HG02763 (cell line): ENCODE results near the gene GBE1.

Experiments used
- ATAC-seq: cut with Tn5 transposase; IDR thresholded peaks from one replicate; pipeline ENCODE4 v1.9.1; 2021; ENCODE audit warnings: mild to moderate bottlenecking, moderate library complexity; ENCODE audit not compliant: unreplicated experiment

GBE1 gene

DNA sequence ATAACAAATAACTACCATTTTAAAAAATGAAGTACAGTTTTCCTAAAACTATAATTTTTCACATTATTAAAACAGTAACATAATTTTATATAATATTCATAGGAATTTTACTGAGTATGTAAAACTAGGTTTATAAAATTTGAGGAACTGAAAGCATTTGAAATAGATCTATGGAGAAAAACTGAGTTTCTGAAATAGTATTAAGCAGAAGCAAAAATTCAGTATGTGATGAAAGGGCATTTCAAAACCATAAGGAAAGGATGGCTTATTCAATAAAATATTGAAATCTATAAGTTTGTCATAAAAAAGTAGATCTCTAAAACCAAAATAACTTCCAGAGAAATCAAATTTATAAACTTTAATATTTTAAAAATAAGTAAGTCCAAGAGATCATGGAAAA is 53.4 kb downstream of the GBE1 start:
- ATAC-seq = no peak

DNA sequence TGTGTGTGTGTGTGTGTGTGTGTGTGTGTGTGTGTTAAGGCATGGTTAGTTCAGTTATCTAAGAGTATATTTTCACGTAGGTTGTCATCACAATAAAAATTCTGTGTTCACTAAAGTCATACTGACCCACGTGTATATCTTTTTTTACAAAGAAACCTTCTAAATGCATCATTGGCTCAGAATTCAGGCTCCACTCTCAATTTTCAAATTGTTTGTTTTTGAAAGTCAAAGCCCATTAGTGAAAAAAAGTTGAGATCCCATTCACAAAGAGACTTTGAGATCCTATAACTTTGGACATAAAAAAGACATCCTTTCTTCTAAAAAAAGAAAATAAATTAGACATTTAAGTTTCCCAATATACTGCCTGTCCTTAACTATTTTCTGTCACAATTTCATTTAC is 59.3 kb downstream of the GBE1 start:
- ATAC-seq = no peak

DNA sequence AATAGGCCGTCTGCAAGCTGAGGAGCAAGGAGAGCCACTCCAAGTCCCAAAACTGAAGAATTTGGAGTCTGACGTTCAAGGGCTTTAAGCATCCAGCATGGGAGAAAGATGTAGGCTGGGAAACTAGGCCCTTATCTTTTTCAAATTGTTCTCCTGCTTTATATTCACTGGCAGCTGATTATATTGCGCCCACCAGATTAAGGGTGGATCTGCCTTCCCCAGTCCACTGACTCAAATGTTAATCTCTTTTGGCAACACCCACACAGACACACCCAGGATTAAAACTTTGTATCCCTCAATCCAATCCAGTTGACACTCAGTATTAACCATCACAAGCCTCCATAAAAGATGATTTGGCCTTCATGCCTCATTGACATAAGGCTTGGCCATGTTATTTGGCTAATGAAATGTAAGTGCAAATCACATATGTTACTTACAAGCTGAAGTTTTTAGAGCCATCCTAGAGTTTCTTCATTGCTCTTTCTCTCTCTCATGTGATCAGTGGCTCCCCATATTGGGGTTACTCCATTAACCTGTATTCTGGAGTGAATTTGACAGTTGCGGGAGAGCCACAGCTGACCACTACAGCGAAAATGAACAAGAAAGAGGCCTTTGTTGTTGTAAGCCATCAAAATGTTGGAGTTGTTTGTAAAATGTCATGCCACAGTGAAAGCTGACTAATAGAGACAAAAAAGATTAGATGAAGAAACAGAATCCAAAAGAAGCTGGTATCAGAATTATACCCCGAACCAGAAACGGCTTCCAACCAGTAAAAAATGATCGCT is 61.7 kb downstream of the GBE1 start:
- ATAC-seq = no peak

DNA sequence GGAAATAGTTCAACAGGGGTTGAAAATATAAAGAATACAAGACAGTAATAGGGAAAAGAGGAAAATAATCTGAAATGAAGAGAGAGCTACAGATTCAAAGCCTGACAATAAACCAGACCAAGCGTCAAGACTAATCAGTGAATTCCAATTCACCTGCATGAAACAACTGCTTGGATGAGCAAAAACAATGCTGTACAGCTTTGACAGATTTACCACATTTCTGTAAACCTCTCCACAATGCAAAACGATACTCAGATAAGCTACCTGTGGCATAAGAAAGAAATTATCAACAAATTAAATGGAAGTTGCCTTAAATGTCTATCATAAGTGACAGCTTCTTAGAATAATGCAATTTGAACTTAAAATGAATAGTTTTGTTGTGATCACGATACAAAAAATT is 65.4 kb downstream of the GBE1 start:
- no peak for ATAC-seq

DNA sequence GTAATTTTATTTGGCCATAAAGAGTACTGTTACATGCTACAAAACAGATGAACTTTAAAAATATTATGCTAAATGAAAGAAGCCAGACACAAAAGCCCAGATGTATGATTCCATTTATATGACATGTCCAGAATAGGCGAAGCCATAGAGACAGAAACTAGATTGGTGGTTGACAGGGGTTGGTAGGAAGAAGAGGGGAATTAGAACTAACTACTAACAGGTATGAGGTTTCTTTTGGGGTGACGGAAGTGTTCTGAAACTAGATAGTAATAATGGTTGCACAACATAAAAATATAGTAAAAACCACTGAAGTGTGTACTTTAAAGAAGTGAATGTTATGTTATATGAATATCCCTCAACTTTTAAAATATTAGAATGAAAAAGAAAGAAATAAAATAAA is 66.1 kb downstream of the GBE1 start:
- no peak for ATAC-seq

DNA sequence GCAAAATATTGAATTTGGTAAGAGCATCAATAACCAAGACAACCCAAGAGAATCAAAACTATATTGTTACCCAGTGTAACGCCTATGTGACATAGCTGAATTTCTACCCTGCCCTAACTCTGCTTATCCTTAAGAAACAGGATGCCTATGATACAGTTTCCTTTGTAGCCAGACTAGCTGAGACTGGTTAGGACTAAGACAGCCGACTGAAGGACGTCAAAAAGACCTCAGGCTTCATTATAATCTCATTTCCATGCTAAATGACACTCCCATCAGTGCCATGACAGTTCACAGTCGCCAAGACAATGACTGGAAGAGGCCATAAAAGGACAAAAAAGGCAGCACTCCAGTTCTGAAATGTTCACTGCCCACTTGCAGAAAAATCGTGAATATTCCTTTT is 66.8 kb downstream of the GBE1 start:
- ATAC-seq = no peak

DNA sequence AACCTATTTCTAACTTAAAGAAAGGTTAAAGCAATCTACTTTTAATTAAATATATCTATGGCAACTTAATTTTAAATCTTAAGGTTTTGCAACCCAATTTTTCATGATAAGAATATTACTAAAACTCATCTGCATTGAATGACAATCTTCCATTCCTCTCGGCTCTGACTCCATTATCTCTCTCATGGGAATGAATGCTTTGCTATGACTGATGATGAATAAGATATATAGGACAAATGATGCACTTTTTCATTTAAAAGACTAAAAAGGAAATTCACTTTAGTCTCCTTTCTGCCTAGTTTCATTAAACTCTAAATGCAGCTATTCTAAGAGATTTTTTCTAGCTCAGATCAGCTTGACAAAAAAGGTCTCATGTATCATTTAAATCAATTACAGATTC is 68.7 kb downstream of the GBE1 start:
- no peak for ATAC-seq

DNA sequence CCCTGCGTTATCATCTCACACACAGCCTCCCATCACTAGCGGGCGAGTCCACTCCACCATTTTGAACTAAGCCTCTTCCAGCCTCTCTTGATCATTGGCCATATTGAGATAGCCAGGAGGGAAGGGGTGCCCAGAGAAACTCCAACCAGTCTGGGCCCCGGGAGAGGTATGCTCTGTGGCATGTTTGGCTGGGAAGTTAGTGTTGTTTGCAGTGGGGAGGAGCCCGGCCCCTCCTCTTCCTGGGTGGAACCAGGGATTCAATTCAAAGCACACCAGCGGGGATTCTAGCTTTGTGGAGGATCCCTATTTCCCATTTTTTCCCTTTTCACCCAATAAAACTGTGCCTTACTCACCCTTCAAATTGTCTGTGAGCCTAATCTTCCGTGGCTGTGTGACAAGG is 71.8 kb downstream of the GBE1 start:
- ATAC-seq = no peak

DNA sequence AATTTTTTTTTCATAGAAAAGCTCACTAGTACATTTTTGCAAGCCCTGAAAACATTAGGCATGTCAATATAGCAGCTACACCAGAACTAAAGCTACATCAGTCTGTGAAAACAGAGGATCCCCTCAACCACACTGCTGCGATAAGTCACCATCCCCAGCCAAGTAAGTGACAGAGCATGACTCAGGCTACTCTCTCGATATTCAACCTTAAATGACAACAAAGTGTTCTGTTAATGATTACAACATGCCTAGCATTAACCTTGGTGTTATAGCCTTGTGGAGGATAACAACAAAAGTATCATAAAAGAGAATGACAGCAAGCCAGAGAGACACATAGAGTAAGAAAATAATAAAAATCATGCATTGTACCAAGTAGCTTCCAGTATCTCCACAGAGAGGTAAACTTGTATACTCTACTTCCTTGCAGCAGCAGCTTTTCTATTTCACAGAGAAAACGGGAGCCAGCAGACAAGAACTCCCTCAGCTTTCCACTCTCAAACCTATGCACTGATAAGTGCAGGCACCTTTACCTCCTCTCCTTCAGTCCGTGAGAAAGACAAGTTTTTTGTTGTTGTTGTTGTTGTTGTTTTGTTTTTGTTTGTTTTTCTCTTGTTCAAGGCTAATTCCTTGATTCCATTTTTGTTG is 76.6 kb downstream of the GBE1 start:
- no peak for ATAC-seq

DNA sequence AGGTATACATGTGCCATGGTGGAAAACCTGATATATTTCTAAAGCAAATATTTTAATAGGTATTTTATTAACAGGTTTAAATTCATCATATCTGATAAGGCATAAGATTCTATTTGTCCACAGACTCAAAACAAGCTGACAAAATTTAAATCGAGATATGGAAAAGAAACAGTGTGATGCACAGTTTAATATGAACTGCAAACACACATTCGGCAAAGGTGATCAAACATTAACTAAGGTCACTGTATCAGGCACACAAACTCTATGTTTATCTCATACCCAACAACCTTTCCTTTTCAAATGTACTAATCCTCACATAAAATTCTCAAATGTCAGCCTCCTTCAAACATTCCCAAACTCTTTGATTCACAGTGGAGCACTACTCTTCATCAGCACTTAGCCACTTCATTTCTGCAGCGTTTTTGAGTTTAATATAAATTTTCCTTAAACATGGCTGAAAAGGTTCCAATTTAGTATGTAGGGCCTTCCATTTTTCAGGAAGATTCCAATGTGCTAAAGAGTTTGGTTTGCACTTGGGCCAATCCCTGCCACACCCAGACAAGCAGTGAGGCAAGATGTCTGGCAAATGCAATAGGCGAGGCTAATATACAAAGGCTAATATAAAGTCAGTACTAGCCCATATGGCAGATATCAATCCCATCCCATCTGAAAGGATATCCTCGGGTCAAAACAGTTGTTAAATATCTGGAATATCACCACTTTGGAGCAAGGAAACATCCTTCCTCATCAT is 84.6 kb downstream of the GBE1 start:
- no peak for ATAC-seq

- ATAC-seq = no peak
Observed at GRCh38 chr3:81674690-81675089, 86.8 kb downstream of the GBE1 start.

GRCh38 chr3:81668283-81668682 is 93.2 kb downstream of the GBE1 start:
- ATAC-seq = no peak

DNA sequence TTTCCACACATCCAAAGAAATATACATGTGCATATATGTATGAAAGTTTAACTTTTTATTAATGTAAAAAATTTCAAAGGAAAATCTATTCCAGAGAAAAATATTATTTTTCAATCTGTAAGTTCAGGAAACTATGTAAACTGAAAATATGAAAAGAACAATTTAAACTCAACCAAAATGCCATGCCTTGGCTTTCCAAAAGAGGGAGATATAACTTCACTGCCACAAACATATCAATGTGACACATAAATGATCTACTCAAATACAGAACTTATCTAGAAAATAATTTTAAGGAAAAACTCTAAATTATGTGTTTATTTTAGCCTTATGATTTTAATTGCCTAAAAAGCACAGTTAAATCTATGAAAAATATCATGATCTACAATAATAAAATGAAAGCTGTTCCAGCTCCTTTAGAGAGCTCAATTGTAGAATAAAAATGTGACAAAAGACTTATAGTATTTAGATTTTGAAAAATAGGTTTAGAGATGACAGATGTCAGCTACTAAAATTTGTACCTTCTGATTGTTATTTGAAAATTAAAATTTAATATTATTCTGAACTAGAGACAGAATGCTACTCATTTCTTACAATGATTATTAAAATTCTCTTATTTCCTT is 94.8 kb downstream of the GBE1 start:
- no peak for ATAC-seq

- ATAC-seq = no peak
Observed at GRCh38 chr3:81663114-81663513, 98.3 kb downstream of the GBE1 start.

GRCh38 chr3:81660036-81660435 is 101.4 kb downstream of the GBE1 start:
- no peak for ATAC-seq

DNA sequence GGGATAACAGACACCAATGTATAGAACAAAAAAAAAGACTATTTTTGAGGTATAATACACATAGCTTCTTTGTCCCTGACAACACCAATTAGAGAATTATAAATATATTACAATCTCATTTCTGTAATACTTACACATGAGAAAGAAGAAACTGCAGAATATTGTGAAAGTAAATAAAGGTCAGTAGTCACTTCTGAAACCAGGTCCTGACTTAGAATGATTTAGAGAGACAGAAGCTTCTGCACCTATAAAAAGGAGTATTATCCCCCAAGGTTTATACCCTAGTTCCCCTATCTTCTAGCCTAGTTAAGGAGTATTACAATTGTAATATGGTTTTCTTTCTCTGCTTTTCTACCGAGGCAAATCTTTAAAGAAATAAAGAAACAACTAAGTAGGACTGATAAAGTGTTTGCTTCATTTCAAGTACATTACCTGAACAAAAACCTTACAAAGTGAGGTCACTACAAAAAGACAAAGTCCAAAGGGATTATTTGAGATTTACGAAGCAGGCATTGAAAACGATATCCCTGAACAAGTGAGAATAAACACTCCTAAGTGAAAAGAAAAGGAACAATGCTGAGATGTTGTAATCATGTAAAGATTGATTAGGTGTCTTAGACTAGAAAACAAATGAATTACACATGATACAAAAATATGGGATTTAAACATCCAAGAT is 103.0 kb downstream of the GBE1 start:
- ATAC-seq = no peak

GRCh38 chr3:81651139-81651538 is 110.3 kb downstream of the GBE1 start:
- no peak for ATAC-seq

- ATAC-seq = no peak
Observed at GRCh38 chr3:81650187-81650586, 111.3 kb downstream of the GBE1 start.

DNA sequence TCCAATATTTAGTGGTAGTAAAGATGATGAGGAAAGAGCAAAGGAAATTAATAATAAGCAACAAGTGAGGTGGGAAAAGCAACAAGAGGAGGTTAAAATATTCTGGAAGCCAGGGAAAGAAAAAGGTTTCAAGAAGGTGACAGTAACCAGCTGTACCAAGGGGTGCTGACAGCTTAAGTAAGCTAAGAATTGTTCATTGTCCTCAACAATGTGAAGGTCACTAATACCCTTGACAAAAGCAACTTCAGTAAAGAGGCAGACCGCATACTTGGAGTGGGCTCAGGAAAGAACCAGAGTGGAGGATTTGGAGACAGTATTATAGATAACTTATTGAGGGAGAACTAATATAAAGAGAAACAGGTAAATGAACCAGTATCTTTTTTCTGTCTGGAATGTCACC is 116.2 kb downstream of the GBE1 start:
- ATAC-seq = no peak

DNA sequence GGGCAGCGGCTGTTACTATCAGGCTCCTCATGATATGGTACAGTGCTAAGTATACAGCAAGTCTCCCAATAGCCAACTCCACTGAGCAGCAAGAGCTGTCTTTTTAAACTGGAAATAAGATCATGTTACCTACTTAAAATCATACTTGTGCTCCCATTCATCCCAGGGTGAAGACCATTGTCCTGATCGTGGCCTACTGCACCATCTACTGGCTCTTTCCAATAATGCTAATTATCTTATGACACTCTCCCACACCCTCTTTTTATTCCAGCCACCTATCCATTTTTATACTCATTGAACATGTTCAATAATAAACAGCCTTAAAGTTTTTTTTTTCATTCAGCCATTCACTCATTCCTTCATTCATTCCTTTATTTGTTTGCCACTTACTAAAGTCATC is 117.7 kb downstream of the GBE1 start:
- no peak for ATAC-seq

- no peak for ATAC-seq
Observed at GRCh38 chr3:81638480-81638879, 123.0 kb downstream of the GBE1 start.
